AG04450 (cell line): ENCODE results near the gene NHP2. TPM values are rescaled to one million over a fixed set of nuclear protein-coding genes. Genes with fewer than 3 reads are reported as not detected.
A peak's percentile ranks its signal among the peaks of the same experiment; 100 is the strongest.

Experiments used
- CTCF ChIA-PET: fragments of 300-600, 350-600 bp; formaldehyde crosslinking; extraction: SDS; loops from one replicate; lab custom pipeline; 2022; ENCODE audit warnings: antibody characterized with exemption, inconsistent platforms; lab: Charles Lee
- POLR2A ChIA-PET: fragments of 350-600 bp; formaldehyde crosslinking; extraction: SDS; loops from one replicate; lab custom pipeline; 2021; ENCODE audit warnings: antibody characterized with exemption, inconsistent platforms; lab: Yijun Ruan, JAX
- DNase-seq: peaks from one replicate; pipeline ENCODE4 v3.0.0-alpha.2; 2011; ENCODE audit warnings: low read depth, low spot score
- H3K27ac ChIP-seq: one replicate; pipeline ENCODE4 v1.5.1; 2012; ENCODE audit warnings: low read depth, low read length, control low read depth
- H3K27me3 ChIP-seq: one replicate; pipeline ENCODE4 v1.6.0; 2012; ENCODE audit warnings: low read length; ENCODE audit not compliant: control insufficient read depth, insufficient read depth
- H3K4me3 ChIP-seq: 2 replicates; pipeline ENCODE4 v1.5.1; 2011; ENCODE audit warnings: mild to moderate bottlenecking, low read depth, low read length, control low read depth
- H3K9me3 ChIP-seq: 2 replicates; pipeline ENCODE4 v1.5.1; 2012; ENCODE audit warnings: low read length; ENCODE audit not compliant: control insufficient read depth, insufficient read depth
- CTCF ChIP-seq: IDR thresholded peaks from 2 replicates; pipeline ENCODE4 v1.5.1; 2011; ENCODE audit warnings: low read depth, low read length, control low read depth, inconsistent platforms
- polyA plus RNA-seq: library from polyadenylated mRNA; depleted of rRNA; stranded (reverse); fragments of >200 nt; gene quantifications from 2 replicates; pipeline ENCODE4 v1.2.3, GENCODE V29; 2011

NHP2 gene
- polyA plus RNA-seq, 1 experiment = 93.1 TPM

- no peak overlapping the region for H3K27ac ChIP-seq
- TF ChIP-seq CTCF = no peak
- no peak overlapping the region for H3K4me3 ChIP-seq
- H3K9me3 ChIP-seq = peaks cover 9% of the 10 kb centered on the region
- POLR2A ChIA-PET = no interaction called here
- DNase-seq = no peak
- CTCF ChIA-PET = no interaction called here
- H3K27me3 ChIP-seq = peaks cover 24% of the 10 kb centered on the region
Observed at GRCh38 chr5:178191661-178192060, 38.0 kb upstream of the NHP2 start.

DNA sequence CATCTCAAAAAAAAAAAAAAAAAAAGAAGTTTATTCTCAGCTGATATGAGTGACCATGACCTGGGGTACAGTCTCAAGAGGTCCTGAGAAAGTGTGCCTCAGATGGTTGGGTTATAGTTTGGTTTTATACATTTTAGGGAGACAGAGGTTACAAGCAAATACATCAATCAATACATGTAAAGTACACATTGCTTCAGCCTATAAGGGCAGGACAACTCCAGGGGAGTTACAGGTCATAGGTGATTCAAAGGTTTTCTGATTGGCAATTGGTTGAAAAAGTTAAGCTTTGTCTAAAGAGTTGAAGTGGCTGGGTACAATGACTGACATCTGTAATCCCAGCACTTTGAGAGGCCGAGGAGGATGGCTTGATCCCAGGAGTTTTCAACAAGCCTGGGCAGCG, 35.7 kb upstream of the NHP2 start:
- no peak overlapping the region for H3K4me3 ChIP-seq
- ChIA-PET POLR2A (interaction anchor here (0.6 to 1.0 kb wide), 2 partner anchors 15 to 822 kb away, joined by 3 to 5 read pairs; partner anchors contain the start of gene HNRNPAB), CTCF (interaction anchor here (0.6 kb wide), 2 partner anchors 116 to 983 kb away, joined by 3 to 7 read pairs; no protein-coding TSS in a partner anchor)
- TF ChIP-seq CTCF = no peak
- peaks cover 9% of the 10 kb centered on the region for H3K9me3 ChIP-seq
- no peak for DNase-seq
- peaks cover 15% of the 10 kb centered on the region for H3K27me3 ChIP-seq
- H3K27ac ChIP-seq = no peak overlapping the region

- POLR2A ChIA-PET = interaction anchor here (0.8 to 1.2 kb wide), 2 partner anchors 17 to 109 kb away, joined by 3 to 9 read pairs; partner anchors contain the start of gene HNRNPAB
- H3K4me3 ChIP-seq = no peak within 1 kb of the TSS
- no peaks in the 10 kb centered on the region for H3K27me3 ChIP-seq
- no peak for DNase-seq
- H3K9me3 ChIP-seq = no peaks in the 10 kb centered on the region
- TF ChIP-seq CTCF = no peak
- H3K27ac ChIP-seq = no peak within 1 kb of the TSS
- CTCF ChIA-PET = interaction anchor here (1.0 kb wide), 2 partner anchors 9 to 111 kb away, joined by 3 read pairs; no protein-coding TSS in a partner anchor
Observed at GRCh38 chr5:178187014-178187413, 33.3 kb upstream of the NHP2 start, which contains the start of gene GMCL2. Gene GMCL2 (minus strand): TSS chr5:178187371. CDS start chr5:178187299, 72 bp downstream.

GRCh38 chr5:178186427-178186826, 32.7 kb upstream of the NHP2 start:
- no peak for TF ChIP-seq CTCF
- no peaks in the 10 kb centered on the region for H3K9me3 ChIP-seq
- ChIA-PET POLR2A (interaction anchor here (0.8 to 1.2 kb wide), 2 partner anchors 18 to 109 kb away, joined by 3 to 9 read pairs; partner anchors contain the start of gene HNRNPAB), CTCF (interaction anchor here (1.0 kb wide), 2 partner anchors 9 to 111 kb away, joined by 3 read pairs; no protein-coding TSS in a partner anchor)
- no peak overlapping the region for H3K27ac ChIP-seq
- H3K27me3 ChIP-seq = no peaks in the 10 kb centered on the region
- peak; percentile 26 for DNase-seq
- no peak overlapping the region for H3K4me3 ChIP-seq

GRCh38 chr5:178182158-178182876, 28.6 kb upstream of the NHP2 start:
- TF ChIP-seq CTCF = no peak
- ChIA-PET POLR2A (no interaction called here), CTCF (no interaction called here)
- Histone ChIP-seq H3K27me3 (no peaks in the 10 kb centered on the region), H3K4me3 (no peak overlapping the region), H3K9me3 (no peaks in the 10 kb centered on the region; the same call in 1 of the 2 replicates), H3K27ac (no peak overlapping the region)
- no peak for DNase-seq
